GM18909 (cell line): ENCODE results near the gene RUNX2.
A peak's percentile ranks its signal among the peaks of the same experiment; 100 is the strongest.
"Not testable (repeated sequence)": the region's sequence is repeated elsewhere in the genome, so short reads cannot be mapped to it uniquely, and the experiment has no call there.

Source experiments
- ATAC-seq: cut with Tn5 transposase; IDR thresholded peaks from one replicate; pipeline ENCODE4 v1.9.1; 2021; ENCODE audit warnings: mild to moderate bottlenecking; ENCODE audit not compliant: unreplicated experiment, poor library complexity

RUNX2 gene

DNA sequence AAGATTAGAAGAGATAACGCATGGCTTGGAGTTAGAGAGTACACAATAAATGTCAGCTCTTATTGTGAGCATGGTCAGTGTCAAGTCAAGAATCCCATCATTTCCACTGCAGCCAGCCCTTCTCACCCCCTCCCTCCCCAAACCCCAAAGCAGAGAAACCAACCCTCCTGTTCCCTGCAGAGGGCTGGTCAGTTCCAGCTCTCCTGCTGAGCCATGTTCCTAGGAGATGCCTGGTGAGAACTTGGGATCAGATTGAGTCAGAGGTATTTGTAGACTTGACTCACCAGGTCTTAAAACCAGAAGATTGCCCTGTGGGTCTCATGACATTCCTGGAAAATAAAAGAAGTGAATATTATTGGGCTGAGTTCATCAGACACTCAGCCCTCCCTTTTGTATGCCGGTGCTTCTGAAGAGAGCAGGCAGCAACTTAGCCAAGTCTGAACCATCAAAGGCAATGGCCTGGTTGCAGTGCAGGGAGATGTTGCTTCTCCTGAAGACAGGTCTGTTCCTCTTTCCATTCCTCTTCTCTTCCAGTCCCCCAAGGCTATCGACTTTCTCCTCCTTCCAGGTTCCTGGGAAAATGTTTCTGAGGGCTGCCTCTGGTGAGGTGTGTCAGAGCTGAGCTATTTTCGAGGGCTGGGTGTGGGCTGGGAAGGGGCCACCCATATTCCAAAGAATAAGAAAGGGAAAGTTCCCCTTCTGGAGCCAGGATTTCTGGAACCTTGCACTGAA lies 327.8 kb downstream of the RUNX2 start:
- ATAC-seq: no peak

- no peak for ATAC-seq
These were observed 329.1 kb downstream of the RUNX2 start for GRCh38 chr6:45657226-45657625.

- no peak for ATAC-seq
These were observed 330.3 kb downstream of the RUNX2 start for GRCh38 chr6:45658400-45658799.

GRCh38 chr6:45658958-45659357 lies 330.8 kb downstream of the RUNX2 start:
- no peak for ATAC-seq

DNA sequence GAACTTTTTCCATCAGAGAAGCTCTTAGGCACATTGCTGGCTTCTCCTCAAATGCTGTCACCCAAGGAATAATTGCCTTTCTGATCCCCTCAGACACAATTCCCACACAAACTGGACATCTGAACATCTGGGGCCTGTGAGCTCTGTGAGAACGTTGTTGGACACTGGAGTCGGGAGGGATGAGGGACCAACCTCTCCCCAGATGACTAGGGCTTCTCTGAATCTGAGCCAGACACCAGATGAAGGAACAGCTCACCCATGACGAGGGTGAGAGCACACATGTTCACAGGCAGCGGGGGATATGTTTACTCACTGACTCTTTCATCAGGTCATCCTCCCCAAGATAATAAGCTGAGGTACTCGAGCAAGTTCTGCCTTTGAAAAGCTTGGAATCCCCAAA lies 333.5 kb downstream of the RUNX2 start:
- no peak for ATAC-seq

DNA sequence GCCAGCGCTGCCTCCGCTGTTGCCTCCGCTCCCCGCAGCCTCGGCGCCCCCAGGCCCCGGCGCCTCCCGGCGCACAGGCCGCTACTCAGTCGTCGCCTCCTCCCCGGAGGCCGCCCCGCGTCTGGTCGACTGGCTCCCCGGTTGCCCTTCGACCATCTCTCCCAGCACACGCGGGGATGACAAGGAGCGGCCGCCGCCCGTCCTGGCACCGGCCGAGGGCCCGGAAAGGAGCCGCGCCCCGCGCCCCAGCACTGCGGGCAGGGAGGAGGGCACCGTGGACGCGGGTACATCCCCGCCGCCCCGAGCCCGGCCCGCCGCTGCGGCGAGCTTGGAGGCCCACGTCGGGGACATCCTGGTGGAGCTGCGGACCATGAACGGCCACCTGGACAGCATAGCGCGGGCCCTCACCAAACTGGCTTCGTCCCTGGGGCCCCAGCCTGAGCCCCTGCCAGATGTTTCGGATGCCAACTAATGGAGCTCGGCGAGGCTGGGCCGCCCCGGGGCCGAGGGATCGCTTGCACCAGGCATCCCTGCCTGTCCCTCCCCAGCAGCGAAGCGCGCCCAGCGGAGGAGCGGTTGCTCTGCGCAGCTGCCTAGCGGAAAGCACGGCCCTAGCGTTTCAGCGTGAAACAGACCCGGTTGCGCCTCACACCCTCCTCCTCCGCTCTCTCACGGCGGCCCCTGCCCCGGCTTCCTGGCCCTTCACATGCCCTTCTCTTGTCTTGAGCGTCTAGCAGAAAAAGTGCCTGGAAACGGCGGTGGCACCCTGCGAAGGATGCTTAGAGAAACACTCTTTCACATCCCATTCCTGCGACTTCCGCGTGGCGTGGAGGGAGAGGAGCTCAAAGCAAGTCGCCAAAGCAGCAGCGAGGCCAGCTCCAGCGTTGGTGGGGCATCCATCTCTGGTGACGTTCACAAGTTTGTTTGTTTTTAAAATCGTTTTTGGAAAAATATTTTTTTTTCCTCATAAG lies 335.4 kb downstream of the RUNX2 start:
- ATAC-seq: no peak

DNA sequence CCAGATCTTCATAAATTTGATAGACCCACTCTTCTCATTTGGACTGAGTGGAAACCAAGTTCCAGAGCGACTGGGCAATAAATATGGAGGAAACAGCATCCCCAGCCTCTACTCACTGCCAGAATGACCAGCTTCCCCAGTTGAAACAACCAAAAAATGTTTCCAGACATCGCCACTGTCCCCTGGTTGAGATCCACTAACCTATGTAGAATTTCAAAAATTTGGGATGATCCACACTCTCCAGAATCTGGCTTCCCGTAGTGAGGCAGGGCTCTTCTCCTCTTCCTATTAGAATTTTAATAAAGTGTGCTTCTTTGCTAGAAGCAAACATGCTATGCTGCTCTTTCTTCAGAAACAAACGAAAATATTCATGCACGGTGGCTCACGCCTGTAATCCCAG lies 336.6 kb downstream of the RUNX2 start:
- no peak for ATAC-seq

- ATAC-seq: no peak
These were observed 337.7 kb downstream of the RUNX2 start for GRCh38 chr6:45665859-45666258.

GRCh38 chr6:45666846-45667245 lies 338.7 kb downstream of the RUNX2 start:
- no peak for ATAC-seq

- no peak for ATAC-seq
These were observed 339.2 kb downstream of the RUNX2 start for GRCh38 chr6:45667300-45667699.

DNA sequence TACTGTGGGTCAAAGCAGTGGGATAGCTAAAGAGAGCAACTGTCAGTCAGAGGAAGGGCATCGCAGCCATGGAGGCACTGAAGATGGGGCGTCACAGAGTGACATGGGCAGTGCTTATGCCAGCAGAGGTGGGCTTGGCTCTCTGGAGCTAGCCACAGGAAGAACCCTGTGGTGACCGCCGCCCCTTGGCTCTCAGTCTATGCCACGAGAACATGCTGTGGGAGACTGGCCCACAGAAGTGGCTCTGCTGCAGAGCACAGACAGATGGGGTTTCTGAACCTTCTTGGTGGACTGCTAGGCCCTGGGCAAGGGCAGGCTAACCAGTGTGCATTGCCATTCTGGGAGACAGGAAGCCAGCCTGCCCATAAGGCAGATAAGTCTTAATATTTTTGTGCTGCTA lies 339.6 kb downstream of the RUNX2 start:
- no peak for ATAC-seq

- ATAC-seq: no peak
These were observed 340.6 kb downstream of the RUNX2 start for GRCh38 chr6:45668705-45669104.

GRCh38 chr6:45673167-45673566 lies 345.0 kb downstream of the RUNX2 start:
- ATAC-seq: not testable (repeated sequence)

DNA sequence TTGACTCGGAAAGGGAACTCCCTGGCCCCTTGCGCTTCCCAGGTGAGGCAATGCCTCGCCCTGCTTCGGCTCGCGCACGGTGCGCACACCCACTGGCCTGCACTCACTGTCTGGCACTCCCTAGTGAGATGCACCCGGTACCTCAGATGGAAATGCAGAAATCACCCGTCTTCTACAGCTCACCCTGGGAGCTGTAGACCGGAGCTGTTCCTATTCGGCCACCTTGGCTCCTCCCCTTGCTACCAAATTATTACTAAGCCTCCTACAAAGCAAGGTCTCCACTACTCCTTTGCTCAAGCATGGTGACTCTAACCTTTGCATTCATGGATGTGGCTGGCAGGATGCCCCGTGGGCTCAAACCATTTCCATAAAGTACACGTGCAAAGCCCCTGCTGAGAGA lies 347.0 kb downstream of the RUNX2 start:
- not testable (repeated sequence) for ATAC-seq

- no peak for ATAC-seq
These were observed 347.5 kb downstream of the RUNX2 start for GRCh38 chr6:45675634-45676033.

DNA sequence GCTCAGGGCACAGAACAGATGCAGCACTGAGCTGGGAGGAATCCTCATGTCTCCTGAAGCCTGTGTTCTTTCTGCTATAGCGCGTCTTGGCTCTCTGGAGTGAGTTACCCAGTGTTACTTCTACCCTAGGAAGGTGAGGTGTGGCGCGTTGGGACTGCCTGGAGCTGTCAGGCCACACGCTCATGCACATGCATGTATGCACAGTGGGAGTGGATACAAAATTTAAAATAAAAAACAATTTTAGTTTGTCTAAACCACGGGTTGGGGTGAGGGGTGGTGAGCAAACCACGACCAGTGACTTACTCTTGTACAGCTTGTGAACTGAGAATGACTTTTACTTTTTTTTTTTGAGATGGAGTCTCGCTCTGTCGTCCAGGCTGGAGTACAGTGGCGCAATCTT lies 348.2 kb downstream of the RUNX2 start:
- no peak for ATAC-seq

- ATAC-seq: peak; percentile 68
These were observed 349.5 kb downstream of the RUNX2 start for GRCh38 chr6:45677381-45678284.

- ATAC-seq: no peak
These were observed 350.1 kb downstream of the RUNX2 start for GRCh38 chr6:45678285-45678607.

DNA sequence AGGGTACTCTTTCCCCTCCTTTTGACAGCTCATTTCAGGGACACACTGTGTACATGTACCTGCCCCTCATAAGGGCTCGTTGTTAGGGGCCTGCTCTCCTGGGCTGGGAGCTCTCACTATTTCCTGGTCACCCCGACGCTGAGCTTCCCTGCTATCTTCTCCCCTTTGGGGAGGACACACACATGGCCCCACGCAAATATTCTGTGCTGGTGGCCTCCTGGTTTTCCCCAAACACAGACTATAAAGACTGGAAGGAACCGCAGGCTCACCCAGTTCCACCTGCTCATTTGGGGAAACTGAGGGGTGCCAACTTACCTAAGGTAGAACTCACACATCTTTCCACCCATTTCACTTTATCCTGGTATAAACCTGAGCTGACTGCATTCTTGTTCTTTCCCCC lies 351.0 kb downstream of the RUNX2 start:
- ATAC-seq: no peak

DNA sequence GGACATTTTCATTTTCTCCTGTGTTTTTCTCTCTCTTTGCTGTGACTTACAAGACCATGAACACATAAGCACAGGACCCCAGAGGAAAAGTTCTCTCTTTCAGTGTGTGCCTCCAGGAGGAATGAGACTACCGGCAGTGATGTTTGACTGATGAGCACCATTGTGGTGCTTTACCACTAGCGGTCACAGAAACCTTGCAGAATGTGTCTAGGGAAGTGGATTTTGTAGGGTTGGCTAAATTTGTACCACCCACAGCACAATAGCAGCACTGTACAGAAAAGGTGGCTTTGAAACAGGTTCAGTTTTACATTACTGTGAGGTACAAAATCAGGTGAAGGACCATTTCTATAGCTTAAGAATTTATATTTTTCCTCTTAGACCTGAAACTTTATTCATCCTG lies 351.5 kb downstream of the RUNX2 start:
- no peak for ATAC-seq
